GM23338 (cell line): ENCODE data around the gene PPP1R18. TPM values are rescaled to one million over a fixed set of nuclear protein-coding genes. Genes with fewer than 3 reads are reported as not detected.

Source experiments
- ATAC-seq: fragments of 200-7000 bp; cut with Tn5 transposase; 3 replicates; pipeline ENCODE4 v1.9.1; 2020
- DNase-seq: peaks from one replicate; pipeline ENCODE4 v3.0.0-alpha.2; 2015; ENCODE audit warnings: low spot score
- H2AFZ ChIP-seq: fragments of 200-600 bp; sonication (generic); 2 replicates; pipeline ENCODE4 v1.8.0; 2016; ENCODE audit warnings: antibody characterized with exemption, mild to moderate bottlenecking, moderate library complexity
- H3F3A ChIP-seq: fragments of 200-600 bp; sonication (generic); replicated peaks from 2 replicates; pipeline ENCODE4 v1.8.0; 2017; ENCODE audit warnings: antibody characterized with exemption, mixed run types, low read depth
- H3K27ac ChIP-seq: fragments of 200-600 bp; sonication (generic); 2 replicates; pipeline ENCODE4 v1.6.1; 2016; ENCODE audit warnings: low read depth
- H3K27me3 ChIP-seq: fragments of 200-600 bp; sonication (generic); 2 replicates; pipeline ENCODE4 v1.8.0; 2016; ENCODE audit warnings: mild to moderate bottlenecking, mixed run types, moderate library complexity; ENCODE audit not compliant: insufficient read depth
- H3K36me3 ChIP-seq: fragments of 200-600 bp; sonication (generic); 2 replicates; pipeline ENCODE4 v1.8.0; 2016; ENCODE audit warnings: mild to moderate bottlenecking; ENCODE audit not compliant: insufficient read depth
- H3K4me1 ChIP-seq: fragments of 200-600 bp; sonication (generic); 2 replicates; pipeline ENCODE4 v1.8.0; 2016; ENCODE audit warnings: mild to moderate bottlenecking, moderate library complexity; ENCODE audit not compliant: insufficient read depth
- H3K4me2 ChIP-seq: fragments of 200-600 bp; sonication (generic); 2 replicates; pipeline ENCODE4 v1.7.1; 2017; ENCODE audit warnings: mixed run types
- H3K4me3 ChIP-seq: fragments of 200-600 bp; sonication (generic); 2 replicates; pipeline ENCODE4 v1.6.1; 2016; ENCODE audit warnings: mixed run types
- H3K79me2 ChIP-seq: fragments of 200-600 bp; sonication (generic); replicated peaks from 2 replicates; pipeline ENCODE4 v1.8.0; 2017; ENCODE audit warnings: mild to moderate bottlenecking; ENCODE audit not compliant: insufficient read depth
- H3K9me2 ChIP-seq: fragments of 200-600 bp; sonication (generic); 2 replicates; pipeline ENCODE4 v1.8.0; 2017; ENCODE audit not compliant: insufficient read depth
- H4K20me1 ChIP-seq: fragments of 200-600 bp; sonication (generic); replicated peaks from 2 replicates; pipeline ENCODE4 v1.8.0; 2017; ENCODE audit warnings: mild to moderate bottlenecking; ENCODE audit not compliant: insufficient read depth
- H3K27ac Mint-ChIP-seq: 2 replicates; pipeline ENCODE4 v1.8.0; 2020; ENCODE audit warnings: inconsistent platforms, mild to moderate bottlenecking, moderate library complexity, mixed read lengths
- H3K27me3 Mint-ChIP-seq: 3 replicates; pipeline ENCODE4 v1.8.0; 2022; ENCODE audit warnings: low read depth, mild to moderate bottlenecking, moderate library complexity, mixed read lengths, inconsistent platforms; ENCODE audit not compliant: insufficient read depth, poor library complexity
- H3K36me3 Mint-ChIP-seq: 3 replicates; pipeline ENCODE4 v1.8.0; 2021; ENCODE audit warnings: low read depth, mild to moderate bottlenecking, inconsistent platforms, moderate library complexity, mixed read lengths
- H3K4me1 Mint-ChIP-seq: 3 replicates; pipeline ENCODE4 v1.8.0; 2020; ENCODE audit warnings: mild to moderate bottlenecking, inconsistent platforms, mixed read lengths
- H3K4me3 Mint-ChIP-seq: 3 replicates; pipeline ENCODE4 v1.8.0; 2021; ENCODE audit warnings: moderate library complexity, mild to moderate bottlenecking, inconsistent platforms, mixed read lengths
- H3K9me3 Mint-ChIP-seq: 3 replicates; pipeline ENCODE4 v1.8.0; 2020; ENCODE audit warnings: moderate library complexity, mild to moderate bottlenecking, inconsistent platforms, mixed read lengths
- CTCF ChIP-seq, 2 experiments: fragments of 200-600 bp in 1 of 2; sonication (generic) in 1 of 2; conservative IDR thresholded peaks; 2 replicates each; pipeline versions ENCODE4 v1.5.1 to v1.6.1; 2016 to 2017; ENCODE audit warnings: antibody characterized with exemption in 2 of 2, low read depth in 2 of 2, mild to moderate bottlenecking in 2 of 2, moderate library complexity in 1 of 2
- ETS1 ChIP-seq: IDR thresholded peaks from 2 replicates; pipeline ENCODE4 v1.6.1; 2016; ENCODE audit warnings: antibody characterized with exemption
- EZH2 ChIP-seq: fragments of 200-600 bp; sonication (generic); IDR thresholded peaks from one replicate; pipeline ENCODE4 v1.8.0; 2017; ENCODE audit warnings: antibody characterized with exemption, mild to moderate bottlenecking, low read depth; ENCODE audit not compliant: unreplicated experiment
- EZH2phosphoT487 ChIP-seq: fragments of 200-600 bp; sonication (generic); IDR thresholded peaks from one replicate; pipeline ENCODE4 v1.8.1; 2018; ENCODE audit warnings: antibody characterized with exemption; ENCODE audit not compliant: unreplicated experiment
- JUNB ChIP-seq: IDR thresholded peaks from one replicate; pipeline ENCODE4 v1.6.1; 2016; ENCODE audit warnings: antibody characterized with exemption; ENCODE audit not compliant: unreplicated experiment
- NANOG ChIP-seq: IDR thresholded peaks from 2 replicates; pipeline ENCODE4 v1.6.1; 2016; ENCODE audit warnings: antibody characterized with exemption, borderline replicate concordance
- POLR2AphosphoS5 ChIP-seq: IDR thresholded peaks from 2 replicates; pipeline ENCODE4 v1.6.1; 2016; ENCODE audit warnings: antibody characterized with exemption, low read depth
- STAT1 ChIP-seq: IDR thresholded peaks from one replicate; pipeline ENCODE4 v1.6.1; 2016; ENCODE audit warnings: antibody characterized with exemption; ENCODE audit not compliant: unreplicated experiment
- ZNF114 ChIP-seq: fragments of 250-450 bp; sonication (Bioruptor Pico); IDR thresholded peaks from 2 replicates; pipeline ENCODE4 v1.5.0; 2020; ENCODE audit warnings: mild to moderate bottlenecking, moderate library complexity
- ZNF331 ChIP-seq: fragments of 250-450 bp; sonication (Bioruptor Pico); IDR thresholded peaks from 2 replicates; pipeline ENCODE4 v1.5.0; 2020; ENCODE audit warnings: low read depth, mild to moderate bottlenecking, moderate library complexity
- ZNF462 ChIP-seq: fragments of 250-450 bp; sonication (Bioruptor Pico); IDR thresholded peaks from 2 replicates; pipeline ENCODE4 v1.5.0; 2020; ENCODE audit warnings: mild to moderate bottlenecking, moderate library complexity
- polyA plus RNA-seq: library from polyadenylated mRNA; unstranded; fragments of >200 nt; fragmentation: Nextera tagmentation; extraction: Ambion mirVana; gene quantifications from 2 replicates; pipeline ENCODE4 v1.2.1, GENCODE V29; 2016
- total RNA-seq: library from RNA; depleted of rRNA; stranded (reverse); fragments of >200 nt; shearing (Covaris generic); gene quantifications from 2 replicates; pipeline ENCODE4 v1.2.3, GENCODE V29; 2014

PPP1R18 gene
- total and polyA plus RNA-seq, 2 experiments from 2014 or later, result 17.1 to 19.2 TPM

- no peak overlapping the region for H2AFZ ChIP-seq
- Mint-ChIP-seq H3K27me3 (peaks cover 8% of the 10 kb centered on the region), H3K4me3 (no peak overlapping the region), H3K27ac (no peak overlapping the region), H3K4me1 (peaks cover 7% of the 10 kb centered on the region), H3K36me3 (peaks cover 73% of the 10 kb centered on the region), H3K9me3 (no peaks in the 10 kb centered on the region; the same call in 1 of the 3 replicates)
- no peak overlapping the region for H3K27ac ChIP-seq
- 0 out of 2 replicates have a peak, but pooled peaks cover 3% of the 10 kb centered on the region for H3F3A ChIP-seq
- no peak for ATAC-seq
- H3K4me2 ChIP-seq, result no peak overlapping the region
- H3K4me3 ChIP-seq, result no peak overlapping the region
- no peaks in the 10 kb centered on the region for H3K9me2 ChIP-seq
- no peaks in the 10 kb centered on the region for H3K4me1 ChIP-seq
- H3K27me3 ChIP-seq, result no peaks in the 10 kb centered on the region
- H3K79me2 ChIP-seq, result no peaks in the 10 kb centered on the region
- no peak for DNase-seq
- TF ChIP-seq ZNF462 (no peak), ZNF114 (CRISPR knock-in tag) (no peak), EZH2 (no peak), NANOG (no peak), CTCF (conservative IDR thresholded peaks at IDR 0.05; ENCODE audit: low read depth in 2 of 2) (no peak), ETS1 (no peak), ZNF331 (CRISPR knock-in tag) (no peak), JUNB (no peak), EZH2phosphoT487 (no peak), STAT1 (no peak), POLR2AphosphoS5 (no peak)
- peaks cover 12% of the 10 kb centered on the region for H4K20me1 ChIP-seq
- peaks cover 26% of the 10 kb centered on the region for H3K36me3 ChIP-seq
Measured at GRCh38 chr6:30705620-30706019, 19.2 kb upstream of the PPP1R18 start.
